Activated T-cell treated with anti-CD3 and anti-CD28 coated beads, Interleukin-2, amount 50 U/mL, for 72 hours (primary cell): Measurements from ENCODE around the gene RAB36. TPM values are rescaled to one million over a fixed set of nuclear protein-coding genes. Genes with fewer than 3 reads are reported as not detected.

Source experiments
- ATAC-seq, 2 donors: fragments of 150-1000 bp; cut with Tn5 transposase; replicated peaks in 1 of 2; 2 replicates each; pipeline ENCODE4 v1.10.0; 2021; ENCODE audit warnings: moderate library complexity in 2 of 2, mild to moderate bottlenecking in 1 of 2
- DNase-seq, 2 donors: peaks; one replicate each; pipeline ENCODE4 v3.0.0; 2021 to 2022; ENCODE audit warnings: mixed read lengths in 1 of 2
- H3K27ac Mint-ChIP-seq: one replicate; pipeline ENCODE4 v1.8.0; 2022; ENCODE audit warnings: mild to moderate bottlenecking, moderate library complexity, mixed read lengths
- H3K27me3 Mint-ChIP-seq: one replicate; pipeline ENCODE4 v1.8.0; 2022; ENCODE audit warnings: low read depth, mixed read lengths
- H3K36me3 Mint-ChIP-seq, 2 donors: one replicate each; pipeline ENCODE4 v1.8.0; 2022; ENCODE audit warnings: mixed read lengths in 2 of 2, mild to moderate bottlenecking in 1 of 2; ENCODE audit not compliant: insufficient read depth in 2 of 2
- H3K4me1 Mint-ChIP-seq: one replicate; pipeline ENCODE4 v1.8.0; 2022; ENCODE audit warnings: low read depth, mixed read lengths
- H3K4me3 Mint-ChIP-seq, 2 donors: one replicate each; pipeline ENCODE4 v1.8.0; 2022; ENCODE audit warnings: mild to moderate bottlenecking in 2 of 2, mixed read lengths in 2 of 2, moderate library complexity in 2 of 2
- H3K9me3 Mint-ChIP-seq, 2 donors: one replicate each; pipeline ENCODE4 v1.8.0; 2022; ENCODE audit warnings: mixed read lengths in 2 of 2
- total RNA-seq, 2 donors: library from RNA; stranded (reverse); gene quantifications; one replicate each; pipeline ENCODE4 v1.2.3, GENCODE V29; 2022

The RAB36 gene
- total RNA-seq, 2 donors from 2014 or later = 0.14 to 0.19 TPM

GRCh38 chr22:23175817-23176644 lies 30.8 kb downstream of the RAB36 start:
- Mint-ChIP-seq H3K36me3 (peaks cover 1 to 4% of the 10 kb centered on the region in 2 donors), H3K27me3 (no peaks in the 10 kb centered on the region)

GRCh38 chr22:23176645-23177027 lies 31.4 kb downstream of the RAB36 start:
- H3K36me3 Mint-ChIP-seq = peaks cover 1 to 4% of the 10 kb centered on the region in 2 donors
- H3K27me3 Mint-ChIP-seq = no peaks in the 10 kb centered on the region
- no peak overlapping the region for H3K4me3 Mint-ChIP-seq
- peaks cover 29% of the 10 kb centered on the region for H3K4me1 Mint-ChIP-seq
- H3K9me3 Mint-ChIP-seq = no peaks in the 10 kb centered on the region
- ATAC-seq (no peak), DNase-seq (no peak)
- H3K27ac Mint-ChIP-seq = no peak overlapping the region

More at GRCh38 chr22:23175817-23176644, 30.8 kb downstream of the RAB36 start:
- peaks cover 28% of the 10 kb centered on the region for H3K4me1 Mint-ChIP-seq
- no peak overlapping the region for H3K27ac Mint-ChIP-seq
- ATAC-seq (no peak), DNase-seq (no peak)
- no peak overlapping the region for H3K4me3 Mint-ChIP-seq
- H3K9me3 Mint-ChIP-seq = no peaks in the 10 kb centered on the region

- H3K27ac Mint-ChIP-seq = no peak overlapping the region
- H3K27me3 Mint-ChIP-seq = no peaks in the 10 kb centered on the region
- no peak for ATAC-seq
- peaks cover 35% of the 10 kb centered on the region for H3K4me1 Mint-ChIP-seq
- H3K36me3 Mint-ChIP-seq = peaks cover 1 to 4% of the 10 kb centered on the region in 2 donors
- DNase-seq = no peak
- H3K9me3 Mint-ChIP-seq = no peaks in the 10 kb centered on the region
- H3K4me3 Mint-ChIP-seq = no peak overlapping the region
These were observed 31.9 kb downstream of the RAB36 start for GRCh38 chr22:23177197-23177596.

GRCh38 chr22:23178512-23179254 lies 33.4 kb downstream of the RAB36 start:
- Mint-ChIP-seq H3K4me3 (peak overlapping the region; percentile 4 to 24), H3K27ac (peak overlapping the region; percentile 2), H3K4me1 (peaks cover 49% of the 10 kb centered on the region), H3K36me3 (peaks cover 1 to 6% of the 10 kb centered on the region in 2 donors), H3K9me3 (no peaks in the 10 kb centered on the region), H3K27me3 (no peaks in the 10 kb centered on the region)
- ATAC-seq (no peak), DNase-seq (peak; percentile 62 to 68)

GRCh38 chr22:23179381-23180299 lies 34.4 kb downstream of the RAB36 start:
- DNase-seq (peak; percentile 34 to 38), ATAC-seq (peak; percentile 1)
- Mint-ChIP-seq H3K4me3 (peak overlapping the region; percentile 77 to 84), H3K27me3 (no peaks in the 10 kb centered on the region), H3K4me1 (peaks cover 54% of the 10 kb centered on the region), H3K9me3 (no peaks in the 10 kb centered on the region), H3K27ac (peak overlapping the region; percentile 13), H3K36me3 (peaks cover 1 to 6% of the 10 kb centered on the region in 2 donors)

GRCh38 chr22:23180301-23180892 lies 35.1 kb downstream of the RAB36 start, which contains the start of gene BCR:
BCR (plus strand) TSS chr22:23180509; CDS start chr22:23180961, 452 bp downstream.
- Mint-ChIP-seq H3K4me1 (peaks cover 61% of the 10 kb centered on the region), H3K4me3 (peak within 1 kb of the TSS; percentile 92), H3K36me3 (peaks cover 1 to 6% of the 10 kb centered on the region in 2 donors), H3K27ac (peak within 1 kb of the TSS; percentile 13), H3K27me3 (no peaks in the 10 kb centered on the region), H3K9me3 (no peaks in the 10 kb centered on the region)
- ATAC-seq = peak; percentile 57 to 66
- DNase-seq = peak; percentile 69 to 72

GRCh38 chr22:23180893-23181720 lies 35.8 kb downstream of the RAB36 start:
- H3K9me3 Mint-ChIP-seq = no peaks in the 10 kb centered on the region
- no peak overlapping the region for H3K27ac Mint-ChIP-seq
- H3K27me3 Mint-ChIP-seq = no peaks in the 10 kb centered on the region
- DNase-seq (peak; percentile 27 to 50), ATAC-seq (peak in 1 of 2 donors; percentile 10)
- H3K36me3 Mint-ChIP-seq = peaks cover 2 to 8% of the 10 kb centered on the region in 2 donors
- H3K4me1 Mint-ChIP-seq = peaks cover 68% of the 10 kb centered on the region
- peak overlapping the region; percentile 92 for H3K4me3 Mint-ChIP-seq

- Mint-ChIP-seq H3K27ac (no peak overlapping the region), H3K36me3 (peaks cover 8 to 9% of the 10 kb centered on the region in 2 donors)
- peak; percentile 14 to 28 for DNase-seq
These were observed 36.5 kb downstream of the RAB36 start for GRCh38 chr22:23181721-23182308.

GRCh38 chr22:23182309-23183060 lies 37.2 kb downstream of the RAB36 start:
- peak overlapping the region; percentile 86 for H3K27ac Mint-ChIP-seq
- H3K36me3 Mint-ChIP-seq = peaks cover 4 to 8% of the 10 kb centered on the region in 2 donors
- ATAC-seq (peak; percentile 74 to 75), DNase-seq (peak; percentile 78 to 82)
- H3K4me3 Mint-ChIP-seq = peak overlapping the region; percentile 92
- H3K27me3 Mint-ChIP-seq = no peaks in the 10 kb centered on the region
- H3K9me3 Mint-ChIP-seq = peaks cover 0 to 2% of the 10 kb centered on the region in 2 donors
- H3K4me1 Mint-ChIP-seq = peaks cover 76% of the 10 kb centered on the region

More at GRCh38 chr22:23181721-23182308, 36.5 kb downstream of the RAB36 start:
- H3K4me1 Mint-ChIP-seq = peaks cover 69% of the 10 kb centered on the region
- no peaks in the 10 kb centered on the region for H3K27me3 Mint-ChIP-seq
- ATAC-seq = no peak
- peaks cover 0 to 2% of the 10 kb centered on the region in 2 donors for H3K9me3 Mint-ChIP-seq
- peak overlapping the region; percentile 92 for H3K4me3 Mint-ChIP-seq

- Mint-ChIP-seq H3K4me1 (peaks cover 83% of the 10 kb centered on the region), H3K9me3 (peaks cover 0 to 2% of the 10 kb centered on the region in 2 donors), H3K36me3 (peaks cover 4 to 8% of the 10 kb centered on the region in 2 donors), H3K27me3 (no peaks in the 10 kb centered on the region), H3K27ac (peak overlapping the region; percentile 81), H3K4me3 (peak overlapping the region; percentile 92)
- no peak for DNase-seq
- ATAC-seq = no peak
These were observed 37.9 kb downstream of the RAB36 start for GRCh38 chr22:23183061-23183698.
